GM21360 (cell line): Measurements from ENCODE around the gene LHFPL3.
"Not testable (repeated sequence)": the region's sequence is repeated elsewhere in the genome, so short reads cannot be mapped to it uniquely, and the experiment has no call there.

Source experiments
- ATAC-seq: cut with Tn5 transposase; IDR thresholded peaks from one replicate; pipeline ENCODE4 v1.9.1; 2021; ENCODE audit warnings: mild to moderate bottlenecking, moderate library complexity; ENCODE audit not compliant: unreplicated experiment

Gene LHFPL3

GRCh38 chr7:104886651-104887050 lies 558.2 kb downstream of the LHFPL3 start:
- ATAC-seq = no peak

DNA sequence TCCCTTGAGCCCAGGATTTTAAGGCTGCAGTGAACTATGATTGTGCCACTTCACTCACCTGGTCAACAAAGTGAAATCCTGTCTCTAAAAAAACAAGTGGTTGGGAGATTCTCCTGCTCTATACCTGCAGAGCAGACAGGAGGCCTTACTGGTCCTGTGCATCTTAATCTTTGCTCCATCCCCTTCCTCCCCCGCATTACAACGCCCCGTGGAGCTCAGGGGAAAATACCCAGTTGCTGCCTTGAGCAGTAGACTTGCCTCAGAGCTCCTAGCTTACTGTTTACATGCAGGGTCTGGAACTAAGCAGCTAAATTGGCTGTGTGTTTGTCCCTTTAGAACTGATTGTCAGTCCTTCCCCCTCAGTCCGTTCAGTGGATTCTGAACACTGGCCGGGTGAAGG lies 561.8 kb downstream of the LHFPL3 start:
- ATAC-seq = no peak

- no peak for ATAC-seq
These were observed 563.5 kb downstream of the LHFPL3 start for GRCh38 chr7:104891949-104892348.

GRCh38 chr7:104894314-104894713 lies 565.9 kb downstream of the LHFPL3 start:
- ATAC-seq = no peak

DNA sequence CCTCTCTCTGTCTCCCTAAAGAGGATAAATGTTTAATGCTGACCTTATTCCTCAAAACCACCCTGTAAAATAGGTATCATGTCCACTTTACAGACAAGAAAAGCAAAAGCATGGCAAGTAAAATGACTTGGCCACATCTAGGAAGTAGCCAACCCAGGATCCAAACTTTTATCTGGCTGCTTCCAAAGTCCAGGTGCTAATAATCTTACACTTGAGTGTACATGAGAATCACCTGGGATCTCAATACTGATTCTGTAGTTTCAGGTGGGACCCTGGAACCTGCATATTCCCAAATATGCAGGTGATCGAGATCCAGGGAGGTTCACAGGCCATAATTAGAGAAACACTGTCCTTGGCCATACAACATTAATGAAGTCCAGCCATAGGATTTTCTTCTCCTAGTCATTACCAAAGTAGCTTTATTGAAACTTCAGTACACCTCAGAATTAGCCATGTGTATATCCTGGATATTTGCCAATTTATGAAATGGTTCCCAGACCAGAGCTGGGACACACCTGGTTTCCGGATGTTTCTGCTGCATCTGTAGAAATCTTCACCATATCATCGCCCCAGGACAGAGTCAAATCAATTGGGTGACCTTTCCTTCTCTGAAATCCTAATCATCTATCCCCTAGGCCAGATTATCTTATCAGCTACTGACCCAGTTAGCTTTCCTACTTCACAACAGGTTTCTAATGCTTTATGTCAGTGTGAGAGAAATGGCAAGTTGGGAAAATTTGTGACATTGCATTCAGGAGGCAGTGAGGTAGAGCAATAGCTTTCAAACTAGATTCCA lies 566.5 kb downstream of the LHFPL3 start:
- peak; percentile 13 for ATAC-seq

DNA sequence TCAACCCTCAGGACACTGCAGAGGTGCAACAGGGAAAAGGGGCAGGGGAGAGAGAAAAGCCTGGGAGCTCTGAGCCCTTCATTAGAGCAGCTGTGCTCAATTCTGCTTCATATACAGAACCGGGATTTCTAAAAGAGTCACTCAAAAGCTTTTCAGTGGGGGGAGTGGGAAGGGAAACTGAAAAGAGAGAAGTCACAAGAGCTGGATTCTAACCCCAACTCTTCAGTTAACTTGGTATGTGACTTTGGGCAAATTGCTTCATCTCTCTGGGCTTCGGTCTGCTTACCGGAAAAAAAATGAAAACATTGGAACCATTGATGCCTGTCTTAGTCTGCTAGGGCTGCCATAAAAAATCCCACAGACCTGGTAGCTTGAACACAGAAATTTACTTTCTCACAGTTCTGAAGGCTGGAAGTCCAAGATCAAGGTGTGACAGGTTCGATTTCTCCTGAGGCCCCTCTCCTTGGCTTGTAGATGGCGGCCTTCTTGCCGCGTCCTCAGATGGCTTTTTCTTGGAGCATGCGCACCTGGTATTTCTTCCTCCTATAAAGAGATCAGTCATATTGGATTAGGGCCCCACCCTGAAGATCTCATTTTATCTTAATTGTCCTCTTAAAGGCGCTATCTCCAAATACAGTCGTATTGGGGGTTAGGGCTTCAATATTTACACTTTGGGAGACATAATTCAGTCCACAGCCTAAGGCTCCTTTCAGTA lies 567.3 kb downstream of the LHFPL3 start:
- peak; percentile 38 for ATAC-seq

- ATAC-seq = no peak
These were observed 570.0 kb downstream of the LHFPL3 start for GRCh38 chr7:104898434-104898833.

- ATAC-seq = no peak
These were observed 572.3 kb downstream of the LHFPL3 start for GRCh38 chr7:104900525-104901239.

- ATAC-seq = no peak
These were observed 572.8 kb downstream of the LHFPL3 start for GRCh38 chr7:104901240-104901619.

- ATAC-seq = no peak
These were observed 573.8 kb downstream of the LHFPL3 start for GRCh38 chr7:104902183-104902582.

- ATAC-seq = no peak
These were observed 574.6 kb downstream of the LHFPL3 start for GRCh38 chr7:104903044-104903443.

GRCh38 chr7:104903846-104904245 lies 575.4 kb downstream of the LHFPL3 start:
- ATAC-seq = no peak

DNA sequence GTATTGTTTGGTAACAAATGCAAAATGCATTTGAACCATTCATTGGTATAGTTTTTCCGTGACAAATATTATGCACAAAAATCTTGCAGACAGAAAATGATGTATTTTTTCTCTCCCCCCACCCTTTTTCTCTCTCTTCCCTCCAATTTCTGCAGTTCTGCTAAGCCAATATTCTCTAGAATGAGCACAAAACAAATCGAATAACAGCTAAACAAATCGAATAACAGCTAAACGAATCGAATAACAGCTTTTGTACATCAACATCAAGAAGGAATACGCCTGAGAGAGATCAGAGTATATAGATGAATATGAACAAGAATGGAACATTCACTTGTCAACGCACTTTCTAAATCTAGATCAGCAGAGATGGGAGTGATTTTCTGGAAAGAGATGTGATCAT lies 577.6 kb downstream of the LHFPL3 start:
- no peak for ATAC-seq

DNA sequence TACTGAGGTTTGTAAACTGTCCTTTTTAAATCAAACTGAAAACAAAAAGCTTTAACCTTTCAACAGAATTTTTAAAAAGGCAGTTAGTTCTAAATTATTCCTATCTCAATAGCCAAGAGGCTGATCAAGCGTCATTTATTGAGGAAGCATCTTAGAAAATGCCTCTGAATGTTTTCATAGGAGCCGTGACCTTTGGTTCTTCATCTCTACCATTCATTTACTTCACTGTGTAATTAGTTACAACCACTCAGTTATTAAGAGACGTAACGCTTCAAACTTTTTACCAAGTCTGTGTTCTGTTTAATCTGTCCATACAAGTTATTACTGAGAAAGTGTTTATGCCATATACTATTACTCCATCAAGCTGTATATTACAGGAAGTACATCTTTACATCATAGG lies 578.2 kb downstream of the LHFPL3 start:
- ATAC-seq = no peak

DNA sequence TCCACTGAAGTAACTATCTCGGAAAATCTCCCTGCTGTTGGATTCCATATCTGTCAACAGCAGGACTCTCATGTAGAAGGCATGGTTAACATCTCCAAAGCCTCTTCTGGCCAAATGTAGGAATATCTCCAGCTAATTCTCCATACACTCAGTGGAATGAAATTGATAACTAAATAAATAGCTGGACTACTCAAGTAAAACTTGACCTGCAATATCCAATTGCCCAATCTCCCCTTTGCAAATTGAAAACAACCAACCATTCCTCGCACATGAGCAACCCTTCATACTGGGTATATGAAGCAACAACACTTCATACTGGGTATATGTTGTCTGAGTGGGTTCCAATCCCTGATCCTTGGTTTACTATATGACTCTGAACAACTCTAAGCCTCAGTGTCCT lies 580.2 kb downstream of the LHFPL3 start:
- no peak for ATAC-seq

DNA sequence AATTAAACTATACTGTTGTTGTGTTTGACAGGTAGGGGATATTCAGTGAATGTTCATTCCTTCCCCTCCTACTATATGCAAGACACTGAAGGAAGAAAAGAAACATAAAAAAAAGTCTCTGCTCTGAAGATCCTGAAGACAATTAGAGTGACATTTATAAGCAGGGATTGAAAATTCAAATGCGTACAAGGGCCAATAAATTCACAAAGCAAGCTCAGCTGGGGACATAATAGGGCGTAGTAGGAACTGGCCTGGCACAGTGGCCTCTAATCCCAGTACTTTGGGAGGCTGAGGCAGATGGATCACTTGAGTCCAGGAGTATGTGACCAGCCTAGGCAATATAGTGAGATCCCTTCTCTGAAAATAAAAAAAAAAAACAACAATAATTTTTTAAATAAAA lies 580.7 kb downstream of the LHFPL3 start:
- ATAC-seq = no peak

- ATAC-seq = no peak
These were observed 586.0 kb downstream of the LHFPL3 start for GRCh38 chr7:104914421-104914820.

GRCh38 chr7:104921596-104921995 lies 593.2 kb downstream of the LHFPL3 start:
- ATAC-seq = no peak

DNA sequence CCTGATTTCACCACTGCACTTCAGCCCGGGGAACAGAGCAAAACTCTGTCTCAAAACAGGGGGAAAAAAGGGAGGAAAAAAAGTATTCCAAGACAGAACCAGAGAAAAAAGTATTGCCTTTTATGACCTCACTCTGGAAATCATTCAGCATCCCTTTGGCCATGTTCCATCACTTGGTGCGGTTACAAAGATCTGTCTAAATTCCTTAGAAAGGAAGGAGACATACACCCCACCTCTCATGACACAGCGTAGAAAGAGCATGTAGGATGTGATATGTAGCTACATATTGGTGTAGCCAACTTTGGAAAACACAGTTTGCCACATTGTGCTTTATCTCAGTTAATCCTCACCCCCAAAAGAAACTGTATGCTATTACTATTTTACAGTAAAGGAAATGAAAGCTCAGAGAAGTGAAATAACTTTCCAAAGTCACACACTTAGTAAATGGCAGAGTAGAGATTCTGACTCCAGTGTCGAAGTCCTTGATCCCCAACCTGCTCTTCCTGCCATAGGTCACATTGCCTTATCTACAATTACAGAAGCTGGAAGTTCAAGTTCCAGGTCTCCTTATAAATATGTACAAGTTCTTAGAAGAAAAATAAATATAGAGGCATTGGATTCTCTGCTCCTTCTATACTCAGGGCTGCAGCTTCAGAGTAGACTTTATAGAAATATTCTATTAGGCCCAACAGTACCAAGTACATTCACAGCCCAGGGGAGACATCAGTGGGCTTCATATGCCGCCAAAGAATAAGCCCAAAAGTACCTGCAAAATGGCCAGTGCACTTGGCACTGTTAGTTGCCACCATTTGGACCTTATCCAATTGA lies 594.0 kb downstream of the LHFPL3 start:
- no peak for ATAC-seq

- ATAC-seq = peak; percentile 94
These were observed 594.6 kb downstream of the LHFPL3 start for GRCh38 chr7:104923010-104923421.

GRCh38 chr7:104926189-104926588 lies 597.8 kb downstream of the LHFPL3 start:
- not testable (repeated sequence) for ATAC-seq
